Bronchial epithelial cell (primary cell): Measurements from ENCODE around the gene PTP4A2. TPM values are rescaled to one million over a fixed set of nuclear protein-coding genes. Genes with fewer than 3 reads are reported as not detected.

ENCODE experiments used
- DNase-seq: peaks from one replicate; pipeline ENCODE4 v3.0.0-alpha.2; 2010; ENCODE audit warnings: low read depth
- FAIRE-seq: peaks from 2 replicates; lab custom pipeline; 2011; peaks lifted over from hg19 to GRCh38; lab: Jason Lieb, UNC
- H3K27me3 ChIP-seq: 2 replicates; pipeline ENCODE4 v1.5.1; 2011; ENCODE audit warnings: low read length; ENCODE audit not compliant: control insufficient read depth, insufficient read depth
- H3K36me3 ChIP-seq: 2 replicates; pipeline ENCODE4 v1.5.1; 2011; ENCODE audit warnings: low read length; ENCODE audit not compliant: control insufficient read depth, insufficient read depth
- H3K4me3 ChIP-seq: 2 replicates; pipeline ENCODE4 v1.5.1; 2011; ENCODE audit warnings: mild to moderate bottlenecking, low read depth, low read length, control low read depth
- total RNA-seq: library from RNA; depleted of rRNA; stranded (reverse); fragments of >200 nt; gene quantifications from 2 replicates; pipeline ENCODE4 v1.2.1, GENCODE V29; 2014
- TF ChIP-seq, protein P1 (sequence below): IDR thresholded peaks from 2 replicates; pipeline ENCODE4 v1.5.1; 2011; ENCODE audit warnings: mild to moderate bottlenecking, moderate library complexity, low read length, control low read depth, inconsistent platforms; ENCODE audit not compliant: insufficient read depth, severe bottlenecking

Gene PTP4A2
- total RNA-seq, 1 donor from 2014 or later, result 221 TPM

GRCh38 chr1:31970873-31971272, 32.7 kb upstream of the PTP4A2 start:
- no peaks in the 10 kb centered on the region for H3K36me3 ChIP-seq
- DNase-seq, result no peak
- H3K4me3 ChIP-seq, result no peak overlapping the region
- TF ChIP-seq, protein P1, sequence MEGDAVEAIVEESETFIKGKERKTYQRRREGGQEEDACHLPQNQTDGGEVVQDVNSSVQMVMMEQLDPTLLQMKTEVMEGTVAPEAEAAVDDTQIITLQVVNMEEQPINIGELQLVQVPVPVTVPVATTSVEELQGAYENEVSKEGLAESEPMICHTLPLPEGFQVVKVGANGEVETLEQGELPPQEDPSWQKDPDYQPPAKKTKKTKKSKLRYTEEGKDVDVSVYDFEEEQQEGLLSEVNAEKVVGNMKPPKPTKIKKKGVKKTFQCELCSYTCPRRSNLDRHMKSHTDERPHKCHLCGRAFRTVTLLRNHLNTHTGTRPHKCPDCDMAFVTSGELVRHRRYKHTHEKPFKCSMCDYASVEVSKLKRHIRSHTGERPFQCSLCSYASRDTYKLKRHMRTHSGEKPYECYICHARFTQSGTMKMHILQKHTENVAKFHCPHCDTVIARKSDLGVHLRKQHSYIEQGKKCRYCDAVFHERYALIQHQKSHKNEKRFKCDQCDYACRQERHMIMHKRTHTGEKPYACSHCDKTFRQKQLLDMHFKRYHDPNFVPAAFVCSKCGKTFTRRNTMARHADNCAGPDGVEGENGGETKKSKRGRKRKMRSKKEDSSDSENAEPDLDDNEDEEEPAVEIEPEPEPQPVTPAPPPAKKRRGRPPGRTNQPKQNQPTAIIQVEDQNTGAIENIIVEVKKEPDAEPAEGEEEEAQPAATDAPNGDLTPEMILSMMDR, result no peak
- H3K27me3 ChIP-seq, result no peaks in the 10 kb centered on the region
- FAIRE-seq, result no peak

- no peak overlapping the region for H3K4me3 ChIP-seq
- TF ChIP-seq, protein P1, result no peak
- FAIRE-seq (no peak), DNase-seq (no peak)
- H3K36me3 ChIP-seq, result no peaks in the 10 kb centered on the region
- no peaks in the 10 kb centered on the region for H3K27me3 ChIP-seq
Measured at GRCh38 chr1:31961536-31961935, 23.4 kb upstream of the PTP4A2 start.

- Histone ChIP-seq H3K27me3 (no peaks in the 10 kb centered on the region), H3K4me3 (no peak overlapping the region), H3K36me3 (no peaks in the 10 kb centered on the region)
- no peak for FAIRE-seq
- TF ChIP-seq, protein P1, result no peak
- no peak for DNase-seq
Measured at GRCh38 chr1:31959521-31960340, 21.6 kb upstream of the PTP4A2 start.

DNA sequence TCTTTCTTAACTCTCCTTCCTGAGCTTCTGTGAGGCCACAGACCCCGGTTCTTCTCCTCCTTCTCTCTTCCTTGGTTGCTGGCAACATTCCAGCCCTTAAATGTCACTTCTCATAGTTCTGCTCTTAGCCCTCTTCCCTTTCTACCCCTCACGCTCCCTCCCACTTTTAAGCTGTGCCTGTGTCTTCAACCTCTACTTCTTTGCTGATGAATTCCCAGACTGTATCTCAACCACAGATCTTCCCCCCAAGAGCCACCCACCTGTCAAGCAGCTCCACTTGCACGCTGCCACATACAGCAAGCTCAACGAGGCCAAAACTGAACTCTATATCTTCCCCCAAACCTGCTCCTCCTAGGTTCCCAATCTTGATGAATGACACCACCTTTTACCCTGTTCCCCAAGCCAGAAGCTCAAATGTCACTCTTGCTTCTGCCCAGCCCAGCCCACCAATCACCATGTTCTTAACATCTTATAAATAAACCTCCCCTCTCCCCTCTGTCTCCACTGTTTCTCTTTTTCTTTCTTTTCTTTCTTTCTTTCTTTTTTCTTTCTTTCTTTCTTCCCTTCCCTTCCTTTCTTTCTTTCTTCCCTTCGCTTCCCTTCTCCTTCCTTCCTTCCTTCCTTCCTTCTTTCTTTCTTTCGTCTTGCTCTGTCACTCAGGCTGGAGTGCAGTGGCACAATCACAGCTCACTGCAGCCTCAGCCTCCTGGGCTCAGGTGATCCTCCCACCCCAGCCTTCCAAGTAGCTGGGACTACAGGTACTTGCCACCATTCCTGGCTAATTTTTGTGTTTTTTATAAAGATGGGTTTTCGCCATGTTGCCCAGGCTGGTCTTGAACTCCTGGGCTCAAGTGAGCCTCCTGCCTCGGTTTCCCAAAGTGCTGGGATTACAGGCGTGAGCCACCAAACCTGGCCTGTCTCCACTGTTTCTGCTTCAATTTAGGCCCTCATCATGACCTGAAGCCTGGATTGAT, 19.8 kb upstream of the PTP4A2 start:
- H3K4me3 ChIP-seq, result no peak overlapping the region
- no peaks in the 10 kb centered on the region for H3K36me3 ChIP-seq
- DNase-seq, result no peak
- TF ChIP-seq, protein P1, result no peak
- FAIRE-seq, result no peak
- H3K27me3 ChIP-seq, result no peaks in the 10 kb centered on the region

DNA sequence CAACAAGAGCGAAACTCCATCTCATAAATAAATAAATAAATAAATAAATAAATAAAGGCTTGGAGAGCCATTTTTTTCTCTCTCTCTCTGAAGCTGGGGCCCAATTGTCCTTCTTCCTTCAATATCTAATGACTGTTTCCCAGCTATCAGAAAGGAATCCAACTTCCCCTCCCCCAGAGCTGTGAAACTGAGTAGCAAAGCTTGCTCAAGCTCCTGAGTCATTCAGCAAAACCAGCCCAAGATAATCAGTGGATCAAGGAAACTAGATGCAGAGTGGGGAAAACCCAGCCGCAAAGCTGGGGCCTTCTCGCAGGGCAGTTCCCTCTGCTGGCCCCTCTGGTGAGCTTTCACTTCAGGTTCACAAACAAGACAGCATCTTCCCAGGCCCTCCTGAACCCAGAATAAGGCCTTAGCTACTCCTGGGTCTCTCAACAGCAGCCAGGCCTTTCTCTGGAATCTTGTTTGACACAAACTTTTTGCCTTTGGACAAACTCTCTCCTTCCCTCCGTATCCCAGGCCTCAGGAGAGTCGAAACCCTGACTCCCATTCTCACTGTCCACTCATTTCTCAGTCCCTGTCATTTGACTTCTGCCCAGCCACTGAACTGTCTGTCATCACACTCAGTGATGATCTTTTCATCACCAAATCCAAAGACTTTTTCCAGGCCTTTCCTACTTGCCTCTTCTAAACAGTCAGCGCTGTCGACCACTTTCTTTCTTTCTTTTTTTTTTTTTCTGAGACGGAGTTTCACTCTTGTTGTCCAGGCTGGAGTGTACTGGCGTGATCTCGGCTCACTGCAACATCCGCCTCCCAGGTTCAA, 18.0 kb upstream of the PTP4A2 start:
- FAIRE-seq (peak; percentile 32), DNase-seq (peak; percentile 99)
- Histone ChIP-seq H3K27me3 (no peaks in the 10 kb centered on the region), H3K36me3 (no peaks in the 10 kb centered on the region), H3K4me3 (no peak overlapping the region)
- TF ChIP-seq, protein P1, result peak; percentile 65
